ENCODE measurements around the gene MMAB. TPM values are rescaled to one million over a fixed set of nuclear protein-coding genes. Genes with fewer than 3 reads are reported as not detected.

MMAB gene
- total RNA-seq = 10 to 100 TPM; 27.3 to 80.4 (median 30.9) TPM

GRCh38 chr12:109573029-109573913 is at the start of gene MMAB, which contains the start of gene MVK:
MMAB (minus strand) TSS chr12:109573504; CDS start chr12:109573480, 24 bp downstream.
MVK (plus strand) TSS chr12:109573794; CDS start chr12:109574823, 1,029 bp downstream.
- TF ChIP-seq, protein P1, sequence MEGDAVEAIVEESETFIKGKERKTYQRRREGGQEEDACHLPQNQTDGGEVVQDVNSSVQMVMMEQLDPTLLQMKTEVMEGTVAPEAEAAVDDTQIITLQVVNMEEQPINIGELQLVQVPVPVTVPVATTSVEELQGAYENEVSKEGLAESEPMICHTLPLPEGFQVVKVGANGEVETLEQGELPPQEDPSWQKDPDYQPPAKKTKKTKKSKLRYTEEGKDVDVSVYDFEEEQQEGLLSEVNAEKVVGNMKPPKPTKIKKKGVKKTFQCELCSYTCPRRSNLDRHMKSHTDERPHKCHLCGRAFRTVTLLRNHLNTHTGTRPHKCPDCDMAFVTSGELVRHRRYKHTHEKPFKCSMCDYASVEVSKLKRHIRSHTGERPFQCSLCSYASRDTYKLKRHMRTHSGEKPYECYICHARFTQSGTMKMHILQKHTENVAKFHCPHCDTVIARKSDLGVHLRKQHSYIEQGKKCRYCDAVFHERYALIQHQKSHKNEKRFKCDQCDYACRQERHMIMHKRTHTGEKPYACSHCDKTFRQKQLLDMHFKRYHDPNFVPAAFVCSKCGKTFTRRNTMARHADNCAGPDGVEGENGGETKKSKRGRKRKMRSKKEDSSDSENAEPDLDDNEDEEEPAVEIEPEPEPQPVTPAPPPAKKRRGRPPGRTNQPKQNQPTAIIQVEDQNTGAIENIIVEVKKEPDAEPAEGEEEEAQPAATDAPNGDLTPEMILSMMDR (IDR thresholded peaks at IDR 0.05) = peak in 1 of 5 experiments; percentile 38
- TF ChIP-seq POLR2A (IDR thresholded peaks at IDR 0.05) (peak in 1 of 2 donors; percentile 53), EP300 (IDR thresholded peaks at IDR 0.05) (peak; percentile 79 to 87)
- Histone ChIP-seq H3K4me1 (peaks cover 0 to 26% (median 9%) of the 10 kb centered on the region in 4 donors), H3K36me3 (peaks cover 0 to 52% (median 2%) of the 10 kb centered on the region in 3 donors), H3K27ac (peak within 1 kb of the TSS; percentile 49 to 94 (median 87)), H3K9me3 (no peaks in the 10 kb centered on the region), H3K4me3 (peak within 1 kb of the TSS; percentile 67 to 96 (median 80)), H3K27me3 (no peaks in the 10 kb centered on the region)
- WGBS, 2 donors = 0 to 1% methylated on average over 47 of the region's 74 CpGs
- peak; percentile 98 to 99 for DNase-seq (ENCODE audit: low spot score in 2 of 2)

- TF ChIP-seq EP300 (IDR thresholded peaks at IDR 0.05) (no peak), POLR2A (IDR thresholded peaks at IDR 0.05) (no peak)
- TF ChIP-seq, protein P1 (IDR thresholded peaks at IDR 0.05) = no peak
- Histone ChIP-seq H3K27ac (peak overlapping the region in 2 of 4 donors; percentile 67 to 75), H3K4me1 (peaks cover 0 to 19% (median 6%) of the 10 kb centered on the region in 4 donors), H3K27me3 (peaks cover 0 to 19% of the 10 kb centered on the region in 2 donors), H3K9me3 (no peaks in the 10 kb centered on the region), H3K36me3 (no peaks in the 10 kb centered on the region), H3K4me3 (no peak overlapping the region)
- no peak for DNase-seq (ENCODE audit: low spot score in 2 of 2)
- WGBS, 2 donors = 34 to 42% methylated on average over 9 to 21 of the region's 22 CpGs
Measured at GRCh38 chr12:109621901-109622364, 48.6 kb upstream of the MMAB start.

- peaks cover 0 to 17% of the 10 kb centered on the region in 2 donors for H3K27me3 ChIP-seq
- peak overlapping the region in 3 of 4 donors; percentile 11 to 75 (median 67) for H3K27ac ChIP-seq
- H3K36me3 ChIP-seq = no peaks in the 10 kb centered on the region
- WGBS, 2 donors = 16 to 21% methylated on average over 1 of the region's 1 CpG
- no peak overlapping the region for H3K4me3 ChIP-seq
- H3K4me1 ChIP-seq = peaks cover 0 to 19% (median 6%) of the 10 kb centered on the region in 4 donors
- TF ChIP-seq, protein P1 (IDR thresholded peaks at IDR 0.05) = no peak
- TF ChIP-seq POLR2A (IDR thresholded peaks at IDR 0.05) (no peak), EP300 (IDR thresholded peaks at IDR 0.05) (no peak)
- H3K9me3 ChIP-seq = no peaks in the 10 kb centered on the region
- no peak for DNase-seq (ENCODE audit: low spot score in 2 of 2)
Measured at GRCh38 chr12:109621211-109621694, 47.9 kb upstream of the MMAB start.

GRCh38 chr12:109619002-109619604 is 45.8 kb upstream of the MMAB start:
- H3K36me3 ChIP-seq = no peaks in the 10 kb centered on the region
- H3K4me1 ChIP-seq = peaks cover 0 to 19% (median 6%) of the 10 kb centered on the region in 4 donors
- H3K27me3 ChIP-seq = peaks cover 0 to 19% of the 10 kb centered on the region in 2 donors
- no peaks in the 10 kb centered on the region for H3K9me3 ChIP-seq
- H3K27ac ChIP-seq = no peak overlapping the region
- no peak overlapping the region for H3K4me3 ChIP-seq
- TF ChIP-seq POLR2A (IDR thresholded peaks at IDR 0.05) (no peak), EP300 (IDR thresholded peaks at IDR 0.05) (no peak)
- TF ChIP-seq, protein P1 (IDR thresholded peaks at IDR 0.05) = no peak
- WGBS, 2 donors = 74 to 86% methylated on average over 8 of the region's 8 CpGs
- DNase-seq (ENCODE audit: low spot score in 2 of 2) = no peak

All from tibial nerve (tissue), 4 donors.